Endothelial cell of umbilical vein (primary cell): Measurements from ENCODE around the gene CHST11. TPM values are rescaled to one million over a fixed set of nuclear protein-coding genes. Genes with fewer than 3 reads are reported as not detected.

Experiments
- BruUV-seq: library from RNA; stranded (reverse); fragments of 400-500 nt; replicated peaks from 2 replicates; lab custom pipeline; 2021; lab: Mats Ljungman, UMichigan
- CTCF ChIA-PET: fragments of 300-600, 350-600 bp; sonication (Branson Sonifier 250); formaldehyde crosslinking; loops from one replicate; lab custom pipeline; 2021; ENCODE audit warnings: antibody characterized with exemption, inconsistent platforms; lab: Charles Lee
- POLR2A ChIA-PET: fragments of 300-600, 350-600 bp; sonication (Branson Sonifier 250); formaldehyde crosslinking; loops from one replicate; lab custom pipeline; 2021; ENCODE audit warnings: antibody characterized with exemption, inconsistent platforms; lab: Charles Lee
- DNase-seq: peaks from one replicate; pipeline ENCODE4 v3.0.0-alpha.2; 2011; ENCODE audit warnings: low read depth, low spot score
- FAIRE-seq: peaks from 2 replicates; lab custom pipeline; 2011; peaks lifted over from hg19 to GRCh38; lab: Jason Lieb, UNC
- H2AFZ ChIP-seq: 2 replicates; pipeline ENCODE4 v1.6.0; 2012; ENCODE audit warnings: low read depth, low read length, control low read depth, inconsistent platforms
- H3K27ac ChIP-seq: 2 replicates; pipeline ENCODE4 v1.5.1; 2011; ENCODE audit warnings: low read depth, mild to moderate bottlenecking, control low read depth, low read length, moderate library complexity; ENCODE audit not compliant: insufficient read depth
- H3K27me3 ChIP-seq, 2 experiments: 2 replicates each; pipeline versions ENCODE4 v1.6.0 to v1.6.1; 2011; ENCODE audit warnings: low read length in 2 of 2, mixed read lengths in 1 of 2; ENCODE audit not compliant: control insufficient read depth in 2 of 2, insufficient read depth in 2 of 2
- H3K36me3 ChIP-seq, 2 experiments: 2 replicates in 1 of 2; 3 replicates in 1 of 2; pipeline ENCODE4 v1.5.1; 2011; ENCODE audit warnings: low read length in 2 of 2, mild to moderate bottlenecking in 1 of 2, moderate library complexity in 1 of 2; ENCODE audit not compliant: control insufficient read depth in 2 of 2, insufficient read depth in 2 of 2; ENCODE audit errors: extremely low read depth in 1 of 2
- H3K4me1 ChIP-seq: 3 replicates; pipeline ENCODE4 v1.5.1; 2011; ENCODE audit warnings: mild to moderate bottlenecking, low read length; ENCODE audit not compliant: control insufficient read depth, insufficient read depth; ENCODE audit errors: extremely low read depth
- H3K4me2 ChIP-seq: 2 replicates; pipeline ENCODE4 v1.6.1; 2011; ENCODE audit warnings: low read length, control low read depth, mixed read lengths; ENCODE audit not compliant: insufficient read depth
- H3K4me3 ChIP-seq, 3 experiments: fragments of 200-600 bp in 1 of 3; sonication (generic), shearing (Covaris generic) in 1 of 3; replicated peaks in 1 of 3; 2 replicates each; pipeline ENCODE4 v1.5.1; 2011 to 2016; ENCODE audit warnings: control low read depth in 3 of 3, low read length in 3 of 3, mild to moderate bottlenecking in 2 of 3, inconsistent platforms in 1 of 3, low read depth in 1 of 3, moderate library complexity in 1 of 3; ENCODE audit not compliant: insufficient read depth in 1 of 3
- H3K79me2 ChIP-seq: 2 replicates; pipeline ENCODE4 v1.6.0; 2012; ENCODE audit warnings: low read length, inconsistent platforms; ENCODE audit not compliant: control insufficient read depth, insufficient read depth
- H3K9ac ChIP-seq: replicated peaks from 2 replicates; pipeline ENCODE3; 2011; ENCODE audit warnings: low read length, control low read depth; ENCODE audit not compliant: insufficient read depth; ENCODE audit errors: extremely low read depth
- H3K9me1 ChIP-seq: replicated peaks from 3 replicates; pipeline ENCODE4 v1.6.0; 2011; ENCODE audit warnings: mild to moderate bottlenecking, low read length; ENCODE audit not compliant: control insufficient read depth, insufficient read depth; ENCODE audit errors: extremely low read depth
- H3K9me3 ChIP-seq: replicated peaks from 2 replicates; pipeline ENCODE4 v1.5.1; 2012; ENCODE audit warnings: low read length, inconsistent platforms; ENCODE audit not compliant: control insufficient read depth, insufficient read depth
- H4K20me1 ChIP-seq: replicated peaks from 2 replicates; pipeline ENCODE3; 2011; ENCODE audit warnings: mild to moderate bottlenecking, low read length; ENCODE audit not compliant: control insufficient read depth, insufficient read depth; ENCODE audit errors: extremely low read depth
- CTCF ChIP-seq, 2 donors: IDR thresholded peaks; 1 replicate in 1 of 2; 2 replicates in 1 of 2; pipeline ENCODE4 v1.5.1; 2011; ENCODE audit warnings: low read length in 2 of 2, mild to moderate bottlenecking in 2 of 2, moderate library complexity in 2 of 2, control low read depth in 1 of 2, inconsistent platforms in 1 of 2, low read depth in 1 of 2; ENCODE audit not compliant: insufficient read depth in 1 of 2; ENCODE audit errors: extremely low read depth in 1 of 2
- EZH2 ChIP-seq: IDR thresholded peaks from 2 replicates; pipeline ENCODE4 v1.6.1; 2012; ENCODE audit warnings: borderline replicate concordance, low read depth, mild to moderate bottlenecking, moderate library complexity, low read length, inconsistent platforms; ENCODE audit not compliant: severe bottlenecking
- GATA2 ChIP-seq: IDR thresholded peaks from 2 replicates; pipeline ENCODE4 v1.7.0; 2011; ENCODE audit warnings: low read depth, mild to moderate bottlenecking, moderate library complexity, mixed read lengths, low read length; ENCODE audit not compliant: insufficient read length, insufficient read depth
- MAX ChIP-seq: IDR thresholded peaks from 2 replicates; pipeline ENCODE4 v1.6.1; 2011; ENCODE audit not compliant: insufficient read depth, insufficient read length
- MYC ChIP-seq: IDR thresholded peaks from one replicate; pipeline ENCODE4 v1.6.1; 2011; ENCODE audit warnings: mild to moderate bottlenecking, low read depth, low read length
- POLR2A ChIP-seq: IDR thresholded peaks from 2 replicates; pipeline ENCODE4 v1.6.1; 2012; ENCODE audit warnings: low read depth, mild to moderate bottlenecking, control low read depth, low read length
- POLR2AphosphoS5 ChIP-seq: IDR thresholded peaks from 2 replicates; pipeline ENCODE4 v1.6.1; 2012; ENCODE audit warnings: low read depth, mild to moderate bottlenecking, control low read depth, low read length, moderate library complexity; ENCODE audit not compliant: insufficient read depth
- dilution Hi-C: fragments of 300-500 bp; cut with MboI; formaldehyde crosslinking; loops from one replicate; pipeline ENCODE4 v1.15.0; 2019; ENCODE audit warnings: low sequenced_read_pairs; ENCODE audit not compliant: extremely low pct_ligation_motif_present
- intact Hi-C: fragments of 100-400 bp; cut with micrococcal nuclease; formaldehyde crosslinking; loops from one replicate; pipeline ENCODE4 v1.10.0; 2022
- polyA plus RNA-seq, 4 experiments: library from polyadenylated mRNA; depleted of rRNA in 3 of 4; stranded (reverse) in 3 of 4; unstranded in 1 of 4; fragments of >200 nt; gene quantifications; 2 replicates each; pipeline versions ENCODE4 v1.2.1 to v1.2.3, GENCODE V29; 2011 to 2012; ENCODE audit warnings: missing spikeins in 1 of 4
- total RNA-seq: library from RNA; stranded (reverse); gene quantifications from 2 replicates; pipeline ENCODE4 v1.2.3, GENCODE V29; 2021

Gene CHST11
- total and polyA plus RNA-seq, 2 donors (not counting 3 experiments of a cell fraction or from before 2014, with no cell fraction given): 19.7 to 20.9 TPM

- Histone ChIP-seq H3K9ac (no peak overlapping the region), H2AFZ (no peak overlapping the region), H3K9me3 (no peaks in the 10 kb centered on the region), H3K4me3 (no peak overlapping the region), H3K9me1 (no peaks in the 10 kb centered on the region), H3K27ac (no peak overlapping the region), H3K4me2 (no peak overlapping the region), H3K79me2 (no peaks in the 10 kb centered on the region), H3K27me3 (no peaks in the 10 kb centered on the region), H3K36me3 (no peaks in the 10 kb centered on the region), H4K20me1 (no peaks in the 10 kb centered on the region), H3K4me1 (peaks cover 6% of the 10 kb centered on the region)
- dilution Hi-C loops (no loop called here), intact Hi-C loops (no loop called here)
- CTCF ChIA-PET: interaction anchor here (1.0 to 1.8 kb wide), 3 partner anchors 14 to 41 kb away, joined by 3 to 6 read pairs (median 3); no protein-coding TSS in a partner anchor
- no TSS peak for BruUV-seq
- POLR2A ChIA-PET: no interaction called here
- TF ChIP-seq POLR2A (no peak), MAX (no peak), EZH2 (no peak), GATA2 (no peak), POLR2AphosphoS5 (no peak), CTCF (IDR thresholded peaks at IDR 0.05; ENCODE audit: extremely low read depth in 1 of 2, insufficient read depth in 1 of 2, low read depth in 1 of 2, low read length in 2 of 2) (no peak), MYC (no peak)
- DNase-seq (no peak), FAIRE-seq (peak; percentile 37)
These were observed 33.5 kb upstream of the CHST11 start for GRCh38 chr12:104423273-104423672.
